Retinal pigment epithelial cell (primary cell): ENCODE results near the gene MOCS2.
"Not testable (repeated sequence)": the region's sequence is repeated elsewhere in the genome, so short reads cannot be mapped to it uniquely, and the experiment has no call there.

Experiments
- DNase-seq: peaks from one replicate; pipeline ENCODE4 v3.0.0-alpha.2; 2010; ENCODE audit warnings: low read depth
- H3K4me3 ChIP-seq: 2 replicates; pipeline ENCODE4 v1.5.1; 2011; ENCODE audit warnings: mild to moderate bottlenecking, low read length, control low read depth, moderate library complexity
- TF ChIP-seq, protein P1 (sequence below): conservative IDR thresholded peaks from 2 replicates; pipeline ENCODE4 v1.5.1; 2011; ENCODE audit warnings: low read depth, low read length, control low read depth, inconsistent platforms

The MOCS2 gene

DNA sequence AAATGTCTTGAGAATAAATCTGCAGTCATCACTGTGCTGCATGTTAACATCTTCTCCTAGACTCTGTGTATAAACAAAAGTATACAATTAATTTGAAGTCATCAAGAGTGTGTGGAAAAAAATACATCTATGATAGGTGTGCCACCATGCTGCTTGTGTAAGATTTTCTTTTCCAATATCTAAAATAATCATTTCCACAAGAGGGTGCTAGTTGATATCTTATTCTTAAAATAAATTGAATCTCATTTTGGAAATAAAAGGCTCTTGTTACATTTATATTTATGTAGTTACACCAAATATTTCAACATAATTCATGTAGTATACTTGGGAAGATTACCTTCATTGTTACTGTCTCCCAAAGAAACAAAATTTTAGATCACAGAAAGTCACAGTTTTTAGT is 14.1 kb upstream of the MOCS2 start:
- no peak for DNase-seq
- TF ChIP-seq, protein P1, sequence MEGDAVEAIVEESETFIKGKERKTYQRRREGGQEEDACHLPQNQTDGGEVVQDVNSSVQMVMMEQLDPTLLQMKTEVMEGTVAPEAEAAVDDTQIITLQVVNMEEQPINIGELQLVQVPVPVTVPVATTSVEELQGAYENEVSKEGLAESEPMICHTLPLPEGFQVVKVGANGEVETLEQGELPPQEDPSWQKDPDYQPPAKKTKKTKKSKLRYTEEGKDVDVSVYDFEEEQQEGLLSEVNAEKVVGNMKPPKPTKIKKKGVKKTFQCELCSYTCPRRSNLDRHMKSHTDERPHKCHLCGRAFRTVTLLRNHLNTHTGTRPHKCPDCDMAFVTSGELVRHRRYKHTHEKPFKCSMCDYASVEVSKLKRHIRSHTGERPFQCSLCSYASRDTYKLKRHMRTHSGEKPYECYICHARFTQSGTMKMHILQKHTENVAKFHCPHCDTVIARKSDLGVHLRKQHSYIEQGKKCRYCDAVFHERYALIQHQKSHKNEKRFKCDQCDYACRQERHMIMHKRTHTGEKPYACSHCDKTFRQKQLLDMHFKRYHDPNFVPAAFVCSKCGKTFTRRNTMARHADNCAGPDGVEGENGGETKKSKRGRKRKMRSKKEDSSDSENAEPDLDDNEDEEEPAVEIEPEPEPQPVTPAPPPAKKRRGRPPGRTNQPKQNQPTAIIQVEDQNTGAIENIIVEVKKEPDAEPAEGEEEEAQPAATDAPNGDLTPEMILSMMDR: peak; percentile 2
- H3K4me3 ChIP-seq: no peak overlapping the region

DNA sequence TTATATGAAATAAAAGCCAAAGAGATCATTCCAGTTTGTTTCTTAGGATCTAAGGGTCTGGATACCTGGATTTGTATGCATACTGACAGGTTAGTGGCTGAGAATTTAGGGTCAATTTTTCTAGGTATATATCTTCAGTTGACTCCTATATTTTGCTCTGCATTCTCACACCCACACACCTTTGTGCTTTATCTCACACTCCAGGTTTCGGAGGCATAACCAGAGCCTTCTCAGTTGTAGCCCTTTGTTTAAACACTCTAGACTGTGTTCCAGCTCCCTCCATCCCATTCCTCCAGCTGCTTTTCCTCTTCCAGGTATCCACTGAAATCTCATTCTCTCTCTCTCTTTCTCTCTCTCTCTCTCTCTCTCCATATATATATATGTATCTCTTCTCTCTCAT is 10.6 kb upstream of the MOCS2 start:
- TF ChIP-seq, protein P1: no peak
- no peak overlapping the region for H3K4me3 ChIP-seq
- DNase-seq: no peak

DNA sequence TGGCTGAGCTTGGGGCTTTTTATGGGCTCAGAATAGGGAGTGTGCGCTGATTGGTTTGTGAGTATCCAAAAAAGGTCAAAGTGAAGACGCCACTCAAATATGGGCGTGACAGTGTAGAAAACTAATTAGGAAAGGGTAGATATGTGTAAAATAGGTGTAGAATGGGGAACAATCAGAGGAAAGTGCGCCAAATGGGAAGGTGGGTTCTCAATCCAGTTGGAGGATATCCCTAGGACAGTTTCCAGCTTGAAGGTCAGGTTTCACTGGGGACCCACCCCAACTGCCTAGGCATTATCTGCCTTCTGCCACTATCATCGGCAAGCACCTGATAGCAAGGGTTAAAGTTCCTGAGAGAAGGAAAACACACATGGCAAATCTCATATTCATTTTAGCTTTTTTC is 9.3 kb upstream of the MOCS2 start:
- no peak for DNase-seq
- TF ChIP-seq, protein P1: no peak
- no peak overlapping the region for H3K4me3 ChIP-seq

DNA sequence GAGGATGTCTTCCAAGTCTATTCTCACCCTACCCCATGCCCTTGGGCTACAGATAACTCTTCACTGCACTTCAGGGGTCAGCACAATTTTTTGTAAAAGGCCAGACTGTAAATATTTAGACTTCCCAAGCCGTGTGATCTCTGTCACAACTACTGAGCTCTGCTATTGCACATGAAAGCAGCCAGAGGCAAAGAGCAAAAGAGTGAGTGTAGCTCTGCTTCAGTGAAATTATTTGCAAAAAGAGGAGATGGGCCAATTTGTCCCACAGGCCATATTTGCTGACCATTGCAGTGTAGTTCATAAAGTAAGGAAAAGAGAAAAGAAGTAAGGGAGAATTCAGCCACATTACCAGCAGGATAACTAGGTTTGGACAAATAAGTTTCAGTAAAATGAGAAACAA is 7.0 kb upstream of the MOCS2 start:
- DNase-seq: no peak
- no peak overlapping the region for H3K4me3 ChIP-seq
- TF ChIP-seq, protein P1: no peak

DNA sequence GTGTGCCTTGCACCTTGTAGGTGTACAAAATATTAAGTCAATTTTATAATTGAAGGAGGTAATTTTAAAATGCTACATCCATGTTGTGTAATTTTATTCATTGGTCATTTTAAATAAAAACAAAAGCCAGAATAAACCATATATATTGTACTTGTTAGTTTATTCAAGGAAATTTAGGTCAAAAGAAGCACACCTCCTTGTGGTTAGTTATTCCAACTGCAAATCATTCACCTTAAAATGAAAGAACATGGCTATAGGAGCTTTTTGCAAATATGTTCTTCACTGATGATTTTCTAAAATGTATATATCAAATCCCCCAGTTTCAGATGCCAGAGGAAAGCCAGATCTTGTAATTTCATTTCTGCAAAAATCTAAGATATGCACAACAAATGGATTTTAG is 5.4 kb upstream of the MOCS2 start:
- no peak for DNase-seq
- TF ChIP-seq, protein P1: peak; percentile 49
- H3K4me3 ChIP-seq: no peak overlapping the region

DNA sequence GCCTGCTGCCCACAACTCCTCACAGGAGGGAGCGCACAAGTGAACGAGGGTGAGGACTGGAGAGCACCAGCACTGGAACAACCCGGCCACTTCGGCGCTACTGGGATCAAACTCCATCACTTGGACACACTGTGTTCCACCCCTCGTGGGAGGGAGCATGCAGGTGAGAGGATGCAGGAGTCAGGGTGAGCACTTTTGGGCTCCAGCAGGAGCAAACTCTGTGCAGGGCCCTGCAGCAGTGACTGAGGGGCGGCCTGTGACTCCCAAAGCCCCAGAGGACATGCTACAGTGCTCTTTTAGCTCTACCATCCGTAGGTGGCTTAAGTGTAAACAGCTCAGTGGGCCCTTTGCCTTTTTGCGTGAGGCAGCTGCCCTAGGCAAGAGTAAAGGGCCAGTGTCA is 4.4 kb upstream of the MOCS2 start:
- no peak overlapping the region for H3K4me3 ChIP-seq
- TF ChIP-seq, protein P1: no peak
- DNase-seq: no peak

DNA sequence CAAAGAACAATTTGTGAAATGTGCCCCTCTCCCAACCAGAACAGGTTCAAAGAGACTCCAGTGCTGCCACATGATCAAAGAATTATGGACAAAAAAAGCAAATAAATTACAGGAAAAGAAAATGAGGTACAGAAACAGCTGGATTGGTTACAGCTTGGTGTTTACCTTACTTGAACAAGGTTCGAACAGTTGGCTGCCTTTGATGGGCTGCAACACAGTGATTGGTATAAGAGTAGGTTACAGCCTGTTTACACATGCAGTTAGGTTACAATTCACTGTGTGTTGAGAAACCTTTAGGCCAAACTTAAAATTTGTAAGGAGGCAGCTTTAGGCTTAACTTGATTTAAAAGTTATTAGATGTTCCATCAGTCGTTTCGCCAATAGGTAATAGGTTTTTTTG is 3.4 kb upstream of the MOCS2 start:
- no peak for DNase-seq
- H3K4me3 ChIP-seq: no peak overlapping the region
- TF ChIP-seq, protein P1: no peak

DNA sequence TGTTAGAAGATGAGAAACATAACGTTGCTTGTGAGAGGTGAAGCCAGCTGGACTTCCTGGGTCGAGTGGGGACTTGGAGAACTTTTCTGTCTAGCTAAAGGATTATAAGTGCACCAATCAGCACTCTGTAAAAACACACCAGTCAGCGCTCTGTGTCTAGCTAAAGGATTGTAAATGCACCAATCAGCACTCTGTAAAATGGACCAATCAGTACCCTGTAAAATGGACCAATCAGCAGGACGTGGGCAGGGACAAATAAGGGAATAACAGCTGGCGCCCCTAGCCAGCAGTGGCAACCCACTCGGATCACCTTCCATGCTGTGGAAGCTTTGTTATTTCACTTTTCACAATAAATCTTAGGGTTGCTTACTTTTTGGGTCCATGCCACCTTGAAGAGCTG is 2.8 kb upstream of the MOCS2 start:
- not testable (repeated sequence) for H3K4me3 ChIP-seq, DNase-seq
